Esophagus muscularis mucosa (tissue), 4 donors: Measurements from ENCODE around the gene HSBP1. TPM values are rescaled to one million over a fixed set of nuclear protein-coding genes. Genes with fewer than 3 reads are reported as not detected.

Experiments
- DNase-seq: peaks from one replicate; pipeline ENCODE4 v3.0.0-alpha.2; 2017; ENCODE audit errors: extremely low spot score
- H3K27ac ChIP-seq, 4 donors: fragments of 200-600 bp; sonication (generic); replicated peaks in 1 of 4; 1 replicate in 3 of 4; 2 replicates in 1 of 4; pipeline ENCODE4 v1.5.1; 2016 to 2019; ENCODE audit warnings: mild to moderate bottlenecking in 1 of 4
- H3K27me3 ChIP-seq, 4 donors: fragments of 200-600 bp; sonication (generic); one replicate each; pipeline versions ENCODE4 v1.5.1 to v1.6.0; 2016 to 2019
- H3K36me3 ChIP-seq, 4 donors: fragments of 200-600 bp; sonication (generic); one replicate each; pipeline ENCODE4 v1.5.1; 2016 to 2019
- H3K4me1 ChIP-seq, 4 donors: fragments of 200-600 bp; sonication (generic); one replicate each; pipeline ENCODE4 v1.5.1; 2016 to 2019
- H3K4me3 ChIP-seq, 4 donors: fragments of 200-600 bp; sonication (generic); 1 replicate in 2 of 4; 2 replicates in 2 of 4; pipeline ENCODE4 v1.5.1; 2016 to 2019; ENCODE audit warnings: mild to moderate bottlenecking in 4 of 4, moderate library complexity in 1 of 4
- H3K9me3 ChIP-seq, 4 donors: fragments of 200-600 bp; sonication (generic); 1 replicate in 3 of 4; 2 replicates in 1 of 4; pipeline ENCODE4 v1.5.1; 2016 to 2019
- CTCF ChIP-seq, 3 experiments: fragments of 200-600 bp in 2 of 3; fragments of 450-650 bp in 1 of 3; sonication (generic) in 2 of 3; IDR thresholded peaks; one replicate each; pipeline ENCODE4 v1.5.1; 2017 to 2019; ENCODE audit warnings: antibody characterized with exemption in 3 of 3, mild to moderate bottlenecking in 2 of 3, moderate library complexity in 1 of 3
- EP300 ChIP-seq: sonication (generic); formaldehyde crosslinking; IDR thresholded peaks from one replicate; pipeline ENCODE4 v1.6.1; 2017; ENCODE audit warnings: antibody characterized with exemption
- POLR2A ChIP-seq: fragments of 450-650 bp; IDR thresholded peaks from one replicate; pipeline ENCODE4 v1.6.1; 2017; ENCODE audit warnings: antibody characterized with exemption, moderate library complexity, mild to moderate bottlenecking, low read depth
- POLR2AphosphoS5 ChIP-seq, 2 donors: sonication (generic); formaldehyde crosslinking; IDR thresholded peaks; one replicate each; pipeline ENCODE4 v1.6.1; 2017; ENCODE audit warnings: antibody characterized with exemption in 2 of 2
- WGBS: methylation state at CpG from one replicate; pipeline ENCODE4 v1.1.5; 2018; 5-methylcytosine and 5-hydroxymethylcytosine counted together
- intact Hi-C: fragments of 100-400 bp; cut with DNase I; formaldehyde crosslinking; loops from one replicate; pipeline ENCODE4 v1.15.1; 2023
- total RNA-seq, 4 donors: library from RNA; depleted of rRNA; stranded (reverse); fragments of >200 nt; gene quantifications; one replicate each; pipeline versions ENCODE4 v1.1.0 to v1.2.1, GENCODE V29; 2016

The HSBP1 gene
- total RNA-seq, 4 donors from 2014 or later: 12.0 to 49.8 (median 26.4) TPM

GRCh38 chr16:83799336-83799735 is 8.4 kb upstream of the HSBP1 start:
- Histone ChIP-seq H3K36me3 (peaks cover 0 to 4% (median 0%) of the 10 kb centered on the region in 4 donors), H3K4me3 (no peak overlapping the region), H3K27ac (no peak overlapping the region), H3K27me3 (no peaks in the 10 kb centered on the region), H3K9me3 (no peaks in the 10 kb centered on the region), H3K4me1 (peaks cover 8 to 14% (median 13%) of the 10 kb centered on the region in 4 donors)
- TF ChIP-seq CTCF (IDR thresholded peaks at IDR 0.05): no peak
- TF ChIP-seq POLR2AphosphoS5 (IDR thresholded peaks at IDR 0.05): no peak
- no peak for TF ChIP-seq POLR2A
- TF ChIP-seq EP300: no peak
- intact Hi-C loops: no loop called here
- 80% methylated on average over 1 of the region's 1 CpG for WGBS
- DNase-seq: no peak

- no peaks in the 10 kb centered on the region for H3K27me3 ChIP-seq
- H3K27ac ChIP-seq: peak overlapping the region; percentile 39 to 52 (median 46)
- TF ChIP-seq POLR2AphosphoS5 (IDR thresholded peaks at IDR 0.05) (no peak), POLR2A (no peak), CTCF (IDR thresholded peaks at IDR 0.05) (no peak), EP300 (no peak)
- no peak for DNase-seq
- no peaks in the 10 kb centered on the region for H3K36me3 ChIP-seq
- H3K4me1 ChIP-seq: peaks cover 9 to 15% (median 13%) of the 10 kb centered on the region in 4 donors
- H3K4me3 ChIP-seq: peak overlapping the region; percentile 37 to 51 (median 43)
- 10% methylated on average over 6 of the region's 6 CpGs for WGBS
- H3K9me3 ChIP-seq: no peaks in the 10 kb centered on the region
- intact Hi-C loops: no loop called here
Measured at GRCh38 chr16:83802135-83802534, 5.6 kb upstream of the HSBP1 start.

GRCh38 chr16:83802554-83803205 is 5.1 kb upstream of the HSBP1 start:
- peak overlapping the region; percentile 39 to 52 (median 46) for H3K27ac ChIP-seq
- intact Hi-C loops: no loop called here
- WGBS: 22% methylated on average over 8 of the region's 11 CpGs
- TF ChIP-seq CTCF (IDR thresholded peaks at IDR 0.05): no peak
- TF ChIP-seq POLR2AphosphoS5 (IDR thresholded peaks at IDR 0.05): no peak
- TF ChIP-seq POLR2A: no peak
- TF ChIP-seq EP300: no peak
- H3K4me3 ChIP-seq: peak overlapping the region; percentile 37 to 51 (median 43)
- H3K9me3 ChIP-seq: no peaks in the 10 kb centered on the region
- H3K27me3 ChIP-seq: no peaks in the 10 kb centered on the region
- no peak for DNase-seq
- peaks cover 13 to 20% (median 16%) of the 10 kb centered on the region in 4 donors for H3K4me1 ChIP-seq
- H3K36me3 ChIP-seq: no peaks in the 10 kb centered on the region

- Histone ChIP-seq H3K4me3 (no peak overlapping the region), H3K4me1 (peaks cover 16 to 27% (median 20%) of the 10 kb centered on the region in 4 donors), H3K27ac (no peak overlapping the region), H3K9me3 (no peaks in the 10 kb centered on the region), H3K27me3 (no peaks in the 10 kb centered on the region), H3K36me3 (no peaks in the 10 kb centered on the region)
- 77% methylated on average over 3 of the region's 3 CpGs for WGBS
- intact Hi-C loops: no loop called here
- no peak for DNase-seq
- TF ChIP-seq POLR2A: no peak
Measured at GRCh38 chr16:83803811-83804210, 4.0 kb upstream of the HSBP1 start.

GRCh38 chr16:83804366-83804765 is 3.4 kb upstream of the HSBP1 start:
- intact Hi-C loops: no loop called here
- TF ChIP-seq CTCF (IDR thresholded peaks at IDR 0.05) (no peak), POLR2AphosphoS5 (IDR thresholded peaks at IDR 0.05) (no peak), POLR2A (no peak), EP300 (no peak)
- Histone ChIP-seq H3K27ac (no peak overlapping the region), H3K36me3 (no peaks in the 10 kb centered on the region), H3K4me3 (no peak overlapping the region), H3K27me3 (no peaks in the 10 kb centered on the region), H3K4me1 (peaks cover 22 to 32% (median 26%) of the 10 kb centered on the region in 4 donors), H3K9me3 (no peaks in the 10 kb centered on the region)
- 87% methylated on average over 5 of the region's 5 CpGs for WGBS
- DNase-seq: no peak
